HG02870 (cell line): ENCODE results near the gene ANO2.

Experiments used
- ATAC-seq: cut with Tn5 transposase; IDR thresholded peaks from one replicate; pipeline ENCODE4 v1.9.1; 2021; ENCODE audit warnings: mild to moderate bottlenecking, moderate library complexity; ENCODE audit not compliant: unreplicated experiment

The ANO2 gene

DNA sequence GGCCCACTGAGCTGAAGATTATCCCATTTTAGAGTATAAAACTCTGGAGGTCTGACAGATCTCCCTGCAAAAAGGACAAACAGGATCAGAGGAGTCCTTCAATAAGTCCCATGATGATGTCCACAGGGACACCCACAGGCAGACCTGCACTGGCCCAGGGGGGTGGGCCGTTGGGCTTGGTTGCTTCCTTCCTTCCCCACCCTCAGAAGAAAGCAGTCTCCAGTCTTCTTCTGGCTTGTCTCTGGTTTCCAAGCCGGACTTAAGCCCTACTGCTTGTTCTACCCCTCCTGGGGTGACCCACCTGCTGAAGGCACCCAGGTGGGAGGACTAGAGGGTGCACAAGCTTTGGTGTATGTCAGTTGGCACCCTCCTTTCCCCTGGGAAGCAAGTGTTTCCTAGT, 209.0 kb downstream of the ANO2 start:
- ATAC-seq = no peak

DNA sequence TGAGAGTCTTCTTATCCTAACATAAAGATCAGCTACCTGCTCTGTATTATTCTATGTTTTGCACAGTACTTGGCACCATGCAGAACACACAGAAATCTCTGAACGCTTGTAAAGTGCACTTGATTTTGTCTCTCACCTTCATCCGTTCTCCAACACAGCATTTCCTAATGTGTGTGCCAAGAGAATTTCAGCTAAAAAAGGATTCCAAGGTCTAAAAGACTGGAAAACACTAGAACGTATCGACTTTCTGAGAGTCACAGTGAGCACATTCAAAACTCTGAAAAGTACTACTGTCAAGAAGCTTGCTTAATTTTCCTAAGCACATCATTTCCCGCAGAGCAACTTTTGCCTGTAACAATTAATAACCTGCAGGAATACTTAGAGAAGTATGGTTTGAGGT, 211.1 kb downstream of the ANO2 start:
- ATAC-seq = no peak

DNA sequence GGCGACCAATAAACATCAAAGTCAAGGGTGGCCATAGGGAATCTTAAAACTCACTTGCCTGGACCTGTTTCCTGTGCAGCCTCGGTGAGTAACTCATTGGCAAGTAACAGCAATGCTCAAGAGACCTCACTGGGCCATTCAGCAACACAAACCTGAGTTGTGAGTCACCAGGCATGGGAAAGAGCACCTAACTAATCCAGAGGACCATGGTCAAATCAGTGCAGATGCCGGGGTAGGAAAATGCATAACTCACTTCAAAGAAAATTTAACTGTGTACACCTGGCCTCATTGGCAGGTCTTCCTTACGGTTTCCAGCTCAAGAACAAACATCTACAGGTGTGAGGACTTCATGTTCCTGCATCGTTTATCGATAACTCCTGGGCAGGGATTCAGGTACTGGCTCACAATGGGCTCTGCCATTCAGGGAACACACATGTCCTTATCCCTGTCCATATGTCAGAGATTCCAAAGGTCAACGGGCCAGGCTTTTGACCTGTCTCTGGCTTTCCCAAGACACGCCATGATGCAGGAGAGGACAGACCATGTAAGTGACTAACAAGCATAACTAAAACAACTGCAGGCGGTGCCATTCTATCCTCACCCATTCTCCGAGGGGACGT, 211.8 kb downstream of the ANO2 start:
- ATAC-seq = no peak

DNA sequence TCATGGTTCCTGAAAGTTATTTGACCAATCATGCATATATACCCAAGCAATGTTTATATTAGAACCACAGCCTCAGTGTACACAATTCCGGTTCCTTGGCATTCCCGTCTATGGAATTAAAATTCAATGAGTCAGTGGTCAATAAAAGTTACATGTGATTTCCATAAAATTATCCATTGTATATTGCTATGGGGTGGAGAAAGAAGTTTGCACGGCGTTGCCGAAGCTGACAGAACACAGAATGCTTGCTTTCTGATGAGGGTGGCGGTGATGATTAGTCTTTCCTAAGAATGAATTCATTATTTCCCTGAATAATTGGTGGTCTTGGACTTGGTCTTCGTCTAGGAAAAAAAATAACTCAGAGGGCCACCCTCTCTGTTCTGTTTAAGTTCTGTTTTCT, 214.1 kb downstream of the ANO2 start:
- ATAC-seq = no peak

DNA sequence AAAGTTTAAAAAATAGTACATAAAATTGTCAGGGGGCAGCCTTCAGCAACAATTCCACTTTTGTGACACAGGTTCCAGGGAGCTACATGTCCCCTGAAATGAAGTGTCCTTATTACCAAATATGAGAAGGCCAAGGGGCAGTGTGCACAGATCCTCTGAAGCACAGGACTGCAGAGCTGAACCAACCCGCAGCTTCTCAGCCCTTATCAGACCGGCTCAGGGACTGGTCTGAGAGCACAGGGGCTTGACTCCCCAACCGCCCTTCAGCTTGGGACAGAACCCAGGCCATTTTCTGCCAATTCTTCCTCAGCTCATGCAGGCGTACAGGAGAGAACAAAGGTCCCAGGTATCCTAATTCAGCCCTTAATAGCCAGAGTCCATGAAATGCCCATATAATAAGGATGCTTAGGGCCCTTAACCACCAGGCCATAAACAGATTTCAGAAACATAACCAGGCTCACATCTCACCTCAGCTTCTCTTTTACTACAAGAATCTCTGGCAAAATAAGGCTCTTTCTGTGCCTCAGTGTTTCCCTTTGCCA, 221.3 kb downstream of the ANO2 start:
- no peak for ATAC-seq

DNA sequence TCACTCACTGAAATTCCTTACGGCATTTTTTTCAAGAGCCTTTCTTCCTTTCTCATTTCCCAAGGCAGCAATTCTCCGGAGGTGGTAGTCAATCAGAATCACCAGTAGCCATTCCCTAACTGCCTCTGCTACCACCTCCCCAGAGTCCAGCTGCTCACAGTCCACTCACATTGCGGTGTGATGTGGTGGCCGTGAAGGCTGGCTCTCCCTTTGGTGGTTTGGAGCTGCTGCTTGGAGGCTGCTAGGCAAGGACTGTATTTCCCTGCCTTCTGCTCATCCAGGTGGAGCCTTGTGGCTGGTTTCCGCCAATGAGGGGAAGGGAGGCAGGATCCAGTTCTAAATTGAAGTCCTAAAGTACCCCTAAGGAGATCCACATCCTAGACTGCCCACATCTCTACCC, 222.0 kb downstream of the ANO2 start:
- ATAC-seq = no peak

DNA sequence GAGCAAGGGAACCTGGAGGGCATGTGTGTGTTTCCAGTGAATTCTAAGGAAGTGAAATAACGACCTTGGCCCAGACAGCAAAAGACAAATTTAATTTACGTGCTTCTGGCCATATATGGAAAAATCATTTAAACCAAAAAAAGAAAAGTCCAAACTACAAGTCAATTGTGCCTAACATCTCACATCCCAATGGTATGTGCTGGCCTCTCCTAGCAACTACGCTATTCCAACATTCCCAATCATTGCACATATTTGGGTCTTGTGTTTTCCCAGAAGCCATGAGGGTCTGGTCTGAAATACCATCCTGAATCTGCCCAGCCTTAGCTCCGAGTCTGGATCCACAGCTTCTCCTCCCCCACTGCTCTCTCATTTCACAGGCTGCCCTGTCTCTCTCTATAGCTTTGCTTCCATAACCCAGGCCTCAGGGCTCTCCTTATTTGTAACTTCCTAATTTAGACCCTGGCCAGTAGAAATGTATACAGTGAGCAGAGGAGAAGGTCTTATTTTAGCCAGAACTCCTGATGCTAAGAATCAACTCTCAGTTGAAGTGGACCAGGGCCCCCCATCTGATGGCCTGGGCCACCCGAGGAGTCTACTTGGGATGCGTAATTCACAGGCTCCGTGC, 224.6 kb downstream of the ANO2 start:
- no peak for ATAC-seq

DNA sequence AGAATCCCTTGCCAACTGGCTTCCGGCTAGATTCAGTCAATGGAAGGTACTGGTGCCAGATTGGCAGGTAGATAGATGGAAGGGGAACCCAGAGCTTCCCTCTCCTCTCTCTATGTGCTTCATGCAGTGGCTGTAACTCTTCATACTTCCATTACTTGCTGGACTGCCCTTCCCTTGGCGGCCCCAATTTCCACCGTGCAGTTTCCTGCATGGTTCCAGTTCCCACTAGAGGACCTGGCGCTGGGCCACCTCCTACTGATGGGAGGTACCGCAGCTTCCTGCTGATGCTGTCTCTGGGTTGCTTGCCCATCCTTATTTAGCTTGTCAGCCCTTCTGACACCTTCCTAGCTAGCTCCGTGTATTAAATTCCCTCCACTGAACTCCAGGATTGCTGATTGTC, 226.4 kb downstream of the ANO2 start:
- no peak for ATAC-seq

DNA sequence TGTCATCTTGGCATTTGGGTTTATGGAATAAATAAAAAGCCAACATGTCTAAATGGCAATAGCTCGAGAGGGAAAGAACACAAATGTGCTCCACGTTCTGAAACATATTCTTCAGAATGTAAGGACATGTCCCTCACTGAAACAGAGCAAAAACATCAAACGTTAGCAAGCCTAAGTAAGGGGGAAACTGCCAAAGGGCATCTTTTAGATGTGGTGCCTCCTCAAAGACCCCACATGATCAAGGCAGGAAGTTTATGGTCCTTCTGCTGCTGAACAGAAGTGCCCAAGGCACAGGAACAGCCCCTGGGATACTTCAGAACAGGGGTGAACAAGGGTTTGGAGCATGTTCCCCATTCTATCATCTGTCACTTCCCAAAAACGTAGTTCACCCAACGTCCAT, 227.0 kb downstream of the ANO2 start:
- ATAC-seq = no peak

DNA sequence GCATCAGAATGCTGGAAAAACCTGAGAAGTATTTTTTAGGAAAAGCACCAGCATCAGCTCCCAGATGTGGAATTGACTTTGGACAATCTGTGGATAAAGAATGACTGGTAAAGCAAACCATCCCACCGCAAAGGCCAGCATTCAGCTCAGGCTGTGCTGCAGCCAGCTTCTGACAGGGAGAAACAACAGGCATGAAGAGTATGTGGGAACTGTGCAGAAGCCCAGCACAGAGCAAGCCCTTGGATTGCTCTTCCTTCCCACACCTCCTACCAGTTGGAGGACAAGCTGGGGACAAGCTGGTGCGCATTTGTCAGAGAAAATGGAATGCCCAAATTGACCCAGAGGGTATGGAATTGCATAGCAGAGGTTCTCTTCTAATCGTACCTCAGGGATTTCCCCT, 228.1 kb downstream of the ANO2 start:
- no peak for ATAC-seq

DNA sequence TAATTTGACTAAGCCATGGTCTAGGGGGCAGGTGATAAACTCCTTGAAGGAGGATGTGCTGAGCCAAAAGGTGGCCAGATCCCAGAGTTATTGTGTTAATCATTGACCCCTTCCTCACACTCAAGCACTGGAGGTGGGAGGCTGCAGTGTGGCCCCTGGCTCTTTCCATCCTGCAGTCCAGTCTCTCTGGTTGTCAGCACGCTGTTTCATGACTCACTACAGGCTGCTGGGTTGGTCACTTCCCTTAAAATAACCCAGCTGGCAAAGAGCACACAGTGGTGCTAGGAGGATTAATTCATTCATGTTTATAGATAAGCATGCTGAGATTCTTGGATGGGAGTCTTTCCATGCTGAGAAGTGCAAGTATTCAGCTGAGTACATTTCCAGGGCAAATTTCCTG, 228.9 kb downstream of the ANO2 start:
- ATAC-seq = no peak

DNA sequence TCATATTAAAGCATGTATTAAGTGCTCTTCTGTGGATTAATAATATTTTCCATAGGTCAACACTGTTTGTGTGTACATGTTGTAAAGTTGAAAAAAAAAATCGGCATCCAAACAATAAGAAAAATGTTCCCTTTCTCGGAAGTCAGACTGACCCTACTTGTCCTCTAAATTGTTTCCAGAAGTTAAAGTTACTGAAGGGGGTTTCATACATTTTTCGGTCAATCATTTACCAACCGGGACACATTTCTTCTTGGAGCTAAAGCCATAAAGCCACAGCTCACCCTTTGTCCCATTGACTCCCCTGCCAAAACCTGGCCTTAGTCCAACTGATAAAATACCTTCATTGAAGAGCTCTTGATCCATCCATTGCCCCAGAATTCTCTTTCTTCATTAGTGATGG, 230.0 kb downstream of the ANO2 start:
- no peak for ATAC-seq

DNA sequence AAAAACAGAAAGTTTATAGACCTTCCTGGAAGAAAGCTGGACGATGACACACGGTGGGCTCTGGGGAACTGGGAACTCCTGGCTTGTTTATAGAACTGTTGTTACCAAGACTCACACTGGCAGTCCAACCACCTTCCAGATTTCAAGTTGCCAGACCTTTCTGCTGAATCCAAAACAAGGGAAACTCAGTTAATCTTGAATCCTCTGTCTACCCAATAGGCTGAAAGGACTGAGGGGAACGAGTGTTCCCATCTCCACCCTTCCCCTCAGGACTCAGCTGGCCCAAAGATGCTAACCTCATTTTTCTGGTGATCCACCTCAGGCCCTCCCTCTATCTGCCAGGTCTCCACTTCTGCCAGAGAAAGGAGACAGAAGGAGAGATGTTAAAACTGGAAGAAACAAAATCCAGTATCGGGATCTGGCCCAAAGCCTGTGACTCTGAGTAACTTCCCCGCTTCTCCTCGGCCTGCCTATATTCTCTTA, 231.4 kb downstream of the ANO2 start:
- ATAC-seq = no peak

DNA sequence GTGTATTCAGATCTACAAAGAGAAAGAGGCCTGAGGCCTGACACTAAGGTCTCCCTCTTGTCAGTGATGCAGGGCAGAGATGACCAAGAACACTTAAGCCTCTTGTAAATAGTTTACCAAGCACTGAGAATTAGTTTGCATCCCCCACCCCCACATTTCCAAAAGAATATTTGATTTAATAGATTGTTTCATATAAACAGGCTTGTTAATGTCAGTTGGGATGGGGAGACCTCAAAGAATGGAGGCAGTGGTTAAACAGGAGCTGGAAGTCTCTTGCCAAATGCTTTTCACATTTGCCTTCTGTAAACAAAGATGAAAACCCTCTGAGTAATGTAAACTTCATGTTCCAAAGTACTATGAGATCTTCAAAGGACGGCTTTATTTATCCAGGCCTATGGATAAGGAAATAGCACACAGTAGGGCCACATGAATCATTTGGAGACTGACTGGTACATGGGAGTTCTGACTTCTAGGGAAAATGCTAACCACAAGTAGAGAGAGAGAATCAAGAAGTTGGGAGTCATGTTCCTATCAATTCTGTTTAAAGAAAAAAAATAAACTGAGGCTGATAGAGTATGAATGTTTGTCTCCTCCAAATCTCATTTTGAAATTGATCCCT, 234.7 kb downstream of the ANO2 start:
- no peak for ATAC-seq

DNA sequence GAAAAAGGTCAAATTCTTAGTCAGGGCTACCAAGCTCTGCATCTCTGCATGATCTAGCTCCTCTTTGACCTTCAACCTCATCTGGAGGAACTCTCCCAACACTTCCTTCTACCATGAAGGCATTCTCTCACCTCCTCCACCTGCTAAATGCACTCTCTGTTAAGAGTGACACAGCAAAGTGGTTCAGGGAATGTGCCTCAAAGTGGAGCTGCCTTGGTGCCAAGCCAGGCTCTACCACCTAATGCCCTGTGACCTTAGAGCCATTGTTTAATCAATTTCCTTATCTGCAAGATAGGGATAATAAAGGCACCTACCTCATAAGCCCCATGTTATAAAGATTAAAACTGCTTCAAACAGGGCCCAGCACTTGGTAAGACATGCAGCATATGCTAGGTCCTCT, 236.7 kb downstream of the ANO2 start:
- ATAC-seq = no peak

DNA sequence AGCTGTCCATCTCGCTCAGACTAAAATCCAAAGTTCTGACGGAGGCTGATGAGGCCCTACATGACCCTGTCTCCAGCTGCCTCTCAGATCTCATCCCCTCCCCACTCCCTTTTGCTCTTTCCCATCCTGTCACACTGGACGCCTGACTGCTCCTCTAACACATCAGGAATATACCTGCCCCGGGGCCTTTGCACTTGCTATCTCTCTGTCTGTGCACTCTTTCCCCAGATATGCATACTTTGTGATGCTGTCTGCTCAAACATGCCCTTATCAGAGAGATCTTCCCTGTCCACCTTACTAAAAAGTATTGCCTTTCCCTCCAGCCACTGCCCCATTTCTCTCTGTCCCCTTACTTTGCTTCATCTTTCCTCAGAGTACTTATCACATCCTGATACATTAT, 238.8 kb downstream of the ANO2 start:
- no peak for ATAC-seq

DNA sequence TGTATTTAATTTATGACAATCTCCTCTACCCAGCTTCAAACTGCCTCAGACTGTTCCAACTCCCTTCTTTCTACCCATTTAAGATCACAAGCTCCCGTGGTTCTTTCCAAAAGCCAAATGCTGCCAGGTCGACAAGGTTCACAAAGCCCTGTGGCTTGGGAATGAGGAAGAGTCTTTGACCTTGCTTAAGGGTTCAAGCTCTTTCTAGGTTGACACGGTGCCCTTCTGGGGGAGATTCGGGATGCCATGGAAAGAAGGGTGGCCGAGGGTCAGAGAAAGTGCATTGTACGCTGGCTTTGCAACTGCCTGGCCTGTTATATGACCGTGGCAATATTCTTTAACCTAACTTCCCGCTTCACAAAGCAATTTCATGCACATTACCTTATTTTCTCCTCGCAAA, 239.3 kb downstream of the ANO2 start:
- no peak for ATAC-seq

DNA sequence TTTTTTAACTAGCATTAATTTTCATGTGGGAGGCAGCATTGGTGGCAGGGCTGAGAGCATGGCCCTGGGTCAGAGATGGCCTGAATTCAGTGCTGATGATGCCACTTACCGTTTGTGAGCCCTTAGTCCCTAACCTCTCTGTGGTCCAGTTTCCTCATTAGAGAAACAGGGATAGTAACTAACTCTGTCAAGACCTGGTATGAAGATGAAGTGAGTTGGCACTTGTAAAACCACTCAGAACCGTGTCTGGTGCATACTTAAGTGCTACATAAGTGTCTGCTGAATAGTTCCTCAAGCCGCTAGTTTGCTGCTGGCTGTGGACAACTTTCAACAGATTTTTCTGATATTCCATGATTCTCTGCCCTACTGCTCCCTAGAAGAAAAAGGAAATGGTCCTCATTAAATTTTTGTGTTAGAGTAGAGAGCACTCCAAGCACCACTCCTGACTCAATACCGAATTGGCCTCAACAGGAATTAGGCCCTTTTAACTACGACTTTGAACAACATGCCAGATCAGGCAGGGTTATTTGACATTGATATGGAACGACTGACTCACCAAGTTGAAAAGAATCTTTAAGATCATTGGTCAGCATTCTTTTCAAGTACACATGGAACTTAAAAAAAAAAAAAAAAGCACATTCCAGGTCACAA, 250.2 kb downstream of the ANO2 start:
- ATAC-seq = no peak

DNA sequence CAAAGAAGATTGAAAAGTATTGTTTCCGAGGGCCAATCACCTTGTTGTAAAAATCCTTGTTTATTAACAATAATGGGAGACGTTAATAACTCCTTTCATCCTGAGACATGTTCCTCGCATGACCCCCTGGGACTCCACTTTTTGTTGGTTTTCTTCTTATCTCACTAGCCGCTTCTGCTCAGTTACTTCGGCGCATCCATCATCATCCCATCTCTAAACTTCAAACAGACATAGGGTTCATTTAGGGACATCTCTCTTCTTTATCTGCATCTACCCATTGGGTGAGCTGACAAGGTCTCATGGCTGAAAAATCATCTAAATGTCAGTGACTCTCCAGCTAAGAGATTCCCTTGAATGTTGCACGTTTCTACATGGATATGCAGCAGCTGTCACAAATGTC, 252.2 kb downstream of the ANO2 start:
- no peak for ATAC-seq

DNA sequence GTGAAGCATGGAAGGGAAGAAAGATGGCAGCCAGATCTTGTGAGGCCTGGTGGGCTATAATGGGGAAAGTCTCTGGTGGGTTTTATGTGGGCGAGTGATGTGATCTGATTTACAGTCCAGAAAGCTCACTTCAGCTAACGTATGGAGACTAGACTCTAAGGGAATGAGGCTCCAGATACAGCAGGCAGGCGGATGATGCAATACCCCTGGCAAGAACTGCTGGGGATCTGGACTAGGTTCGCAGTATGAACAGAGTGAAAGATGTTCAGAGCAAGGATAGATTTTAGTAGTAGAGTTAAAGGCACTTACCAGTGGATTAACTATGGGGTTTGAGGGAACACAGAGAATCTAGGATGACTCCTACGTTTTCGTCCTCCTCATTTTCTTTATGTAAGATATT, 253.1 kb downstream of the ANO2 start:
- ATAC-seq = no peak

DNA sequence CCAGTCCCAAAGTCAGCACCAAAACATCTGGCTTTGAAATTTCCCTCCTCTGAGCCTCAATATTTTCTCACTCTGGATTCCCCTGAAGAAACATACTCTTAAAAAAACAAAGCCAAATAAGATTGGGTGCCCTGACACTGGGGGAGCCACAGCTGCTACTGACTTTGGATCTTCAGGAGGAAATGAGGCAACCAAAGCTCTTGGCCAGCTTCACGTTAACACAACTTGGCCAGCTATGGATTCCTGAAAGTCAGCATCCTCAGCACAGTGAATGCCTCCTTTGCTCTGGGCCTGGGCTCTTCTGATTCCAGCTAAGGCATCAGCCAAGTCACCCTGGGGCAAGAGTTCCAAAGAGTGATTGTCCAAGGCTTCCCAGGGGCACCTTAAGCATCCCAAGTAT, 254.8 kb downstream of the ANO2 start:
- no peak for ATAC-seq

DNA sequence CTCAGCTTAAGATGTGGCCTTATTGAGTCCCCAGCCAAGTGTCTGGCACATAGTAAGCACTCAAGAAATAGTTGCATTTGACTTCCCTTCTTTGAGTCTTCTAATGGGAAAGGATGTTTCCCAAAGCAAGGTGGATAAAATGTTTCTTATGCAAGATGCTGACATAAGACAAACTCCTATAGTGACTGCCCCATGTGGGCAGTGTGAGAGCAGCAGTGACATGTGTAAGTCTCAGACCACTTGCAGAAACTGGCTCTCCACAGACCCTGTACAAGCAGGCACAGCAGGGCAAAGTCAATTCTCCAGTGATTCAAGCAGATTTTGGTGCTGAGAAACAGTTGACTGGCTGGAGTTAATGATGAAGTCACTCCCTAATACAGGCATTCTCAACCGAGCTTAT, 255.3 kb downstream of the ANO2 start:
- ATAC-seq = no peak
